Activated naive CD8-positive, alpha-beta T cell treated with anti-CD3 and anti-CD28 coated beads, Interleukin-2, amount 50 U/mL, for 24 hours (primary cell): ENCODE data around the gene RHOBTB1.
"Not testable (repeated sequence)": the region's sequence is repeated elsewhere in the genome, so short reads cannot be mapped to it uniquely, and the experiment has no call there.

Experiments used
- ATAC-seq: fragments of 150-1000 bp; cut with Tn5 transposase; one replicate; pipeline ENCODE4 v1.10.0; 2021
- DNase-seq: peaks from one replicate; pipeline ENCODE4 v3.0.0; 2021
- H3K27ac Mint-ChIP-seq: one replicate; pipeline ENCODE4 v1.8.0; 2021; ENCODE audit warnings: mild to moderate bottlenecking, mixed read lengths
- H3K27me3 Mint-ChIP-seq: one replicate; pipeline ENCODE4 v1.8.0; 2021; ENCODE audit warnings: mixed read lengths
- H3K36me3 Mint-ChIP-seq: one replicate; pipeline ENCODE4 v1.8.0; 2021; ENCODE audit warnings: low read depth, mixed read lengths
- H3K4me1 Mint-ChIP-seq: one replicate; pipeline ENCODE4 v1.8.0; 2021; ENCODE audit warnings: mixed read lengths
- H3K4me3 Mint-ChIP-seq: one replicate; pipeline ENCODE4 v1.8.0; 2021; ENCODE audit warnings: mild to moderate bottlenecking, moderate library complexity, mixed read lengths
- H3K9me3 Mint-ChIP-seq: one replicate; pipeline ENCODE4 v1.8.0; 2021; ENCODE audit warnings: mixed read lengths

Gene RHOBTB1

DNA sequence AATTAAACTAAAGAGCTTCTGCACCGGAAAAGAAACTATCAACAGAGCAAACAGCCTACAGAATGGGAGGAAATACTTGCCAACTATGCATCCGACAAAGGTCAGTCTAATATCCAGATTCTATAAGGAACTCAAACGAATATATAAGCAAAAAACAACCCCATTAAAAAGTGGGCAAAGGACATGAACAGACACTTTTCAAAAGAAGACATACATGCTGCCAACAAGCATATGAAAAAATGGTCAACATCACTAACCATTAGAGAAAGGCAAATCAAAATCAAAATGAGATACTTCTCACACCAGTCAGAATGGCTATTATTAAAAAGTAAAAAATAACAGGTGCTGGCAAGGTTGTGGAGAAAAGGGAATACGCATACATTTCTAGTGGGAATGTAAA is 111.8 kb downstream of the RHOBTB1 start:
- not testable (repeated sequence) for H3K9me3 Mint-ChIP-seq, DNase-seq, H3K36me3 Mint-ChIP-seq, H3K27me3 Mint-ChIP-seq, H3K27ac Mint-ChIP-seq, ATAC-seq, H3K4me3 Mint-ChIP-seq
- H3K4me1 Mint-ChIP-seq = peaks cover 11% of the 10 kb centered on the region

DNA sequence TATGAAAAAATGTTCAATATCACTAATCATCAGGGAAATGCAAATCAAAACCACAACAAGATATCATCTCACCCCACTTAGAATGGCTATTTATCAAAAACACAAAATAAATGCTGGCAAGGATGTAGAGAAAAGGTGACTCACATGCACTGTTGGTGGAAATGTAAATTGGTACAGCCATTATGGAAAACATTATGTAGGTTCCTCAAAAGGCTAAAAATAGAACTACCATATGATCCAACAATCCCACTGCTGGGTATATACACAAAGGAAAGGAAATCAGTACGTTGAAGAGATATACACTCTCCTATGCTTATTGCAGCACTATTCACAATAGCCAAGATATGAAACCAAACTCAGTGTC is 115.5 kb downstream of the RHOBTB1 start:
- Mint-ChIP-seq H3K4me1 (peaks cover 11% of the 10 kb centered on the region), H3K9me3 (no peaks in the 10 kb centered on the region), H3K27me3 (no peaks in the 10 kb centered on the region), H3K36me3 (no peaks in the 10 kb centered on the region), H3K27ac (no peak overlapping the region), H3K4me3 (no peak overlapping the region)
- ATAC-seq = peak; percentile 24
- no peak for DNase-seq

DNA sequence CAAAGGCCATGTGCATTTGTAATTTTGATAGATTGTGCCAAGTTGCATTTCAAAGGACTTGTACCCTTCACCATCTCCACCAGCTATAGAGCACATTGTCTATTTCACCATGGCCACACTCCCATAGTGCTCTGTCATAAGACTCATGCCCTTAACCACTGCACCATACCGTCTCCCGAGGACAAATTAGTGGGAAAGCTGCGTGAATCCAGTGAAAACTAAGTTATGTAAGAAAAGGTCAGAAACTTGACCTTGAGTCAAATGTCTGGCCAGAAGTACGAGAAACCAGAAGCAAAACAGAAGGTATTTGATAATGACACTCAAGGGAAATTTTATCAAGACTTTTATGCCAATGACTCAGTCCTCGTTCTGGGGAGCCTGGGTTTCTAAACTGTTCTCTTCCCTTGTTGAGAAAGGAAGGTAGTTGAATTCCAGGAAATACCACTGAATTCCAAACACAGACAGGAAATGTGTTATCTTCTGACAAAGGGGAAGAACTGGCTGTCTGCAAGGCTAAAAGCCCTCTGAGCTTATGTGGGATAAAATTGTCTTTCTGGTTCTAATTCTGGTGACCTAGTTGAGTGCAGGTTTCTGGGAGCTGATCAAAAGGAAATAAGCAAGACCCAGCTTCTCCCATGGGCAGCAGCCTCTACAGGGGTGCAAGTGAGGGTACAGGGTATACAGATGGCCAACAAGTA is 116.0 kb downstream of the RHOBTB1 start:
- H3K27ac Mint-ChIP-seq = no peak overlapping the region
- H3K4me3 Mint-ChIP-seq = no peak overlapping the region
- DNase-seq (no peak), ATAC-seq (peak; percentile 40)
- H3K4me1 Mint-ChIP-seq = peaks cover 11% of the 10 kb centered on the region
- no peaks in the 10 kb centered on the region for H3K9me3 Mint-ChIP-seq
- H3K36me3 Mint-ChIP-seq = no peaks in the 10 kb centered on the region
- H3K27me3 Mint-ChIP-seq = no peaks in the 10 kb centered on the region

DNA sequence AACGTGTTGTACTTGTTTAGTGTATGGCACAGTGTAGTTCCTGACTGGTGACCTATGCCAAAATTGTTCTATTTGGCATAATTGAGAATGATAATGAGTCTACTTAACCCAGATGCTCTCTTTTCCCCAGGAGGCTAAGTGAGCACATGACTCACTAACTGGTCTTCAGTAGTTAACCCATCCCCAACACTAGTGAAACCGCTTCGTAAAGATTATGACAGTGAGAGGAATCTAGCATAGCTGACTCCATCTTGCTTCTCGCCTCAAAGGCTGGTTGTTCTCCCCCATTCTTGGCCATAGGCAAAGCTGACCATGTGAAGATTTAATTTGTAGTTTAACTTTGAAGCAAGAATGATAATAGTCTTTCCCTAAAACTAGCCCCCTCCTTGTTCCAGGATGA is 118.5 kb downstream of the RHOBTB1 start:
- H3K27ac Mint-ChIP-seq = no peak overlapping the region
- DNase-seq (no peak), ATAC-seq (no peak)
- H3K4me3 Mint-ChIP-seq = no peak overlapping the region
- H3K4me1 Mint-ChIP-seq = peaks cover 11% of the 10 kb centered on the region
- no peaks in the 10 kb centered on the region for H3K9me3 Mint-ChIP-seq
- no peaks in the 10 kb centered on the region for H3K36me3 Mint-ChIP-seq
- no peaks in the 10 kb centered on the region for H3K27me3 Mint-ChIP-seq

DNA sequence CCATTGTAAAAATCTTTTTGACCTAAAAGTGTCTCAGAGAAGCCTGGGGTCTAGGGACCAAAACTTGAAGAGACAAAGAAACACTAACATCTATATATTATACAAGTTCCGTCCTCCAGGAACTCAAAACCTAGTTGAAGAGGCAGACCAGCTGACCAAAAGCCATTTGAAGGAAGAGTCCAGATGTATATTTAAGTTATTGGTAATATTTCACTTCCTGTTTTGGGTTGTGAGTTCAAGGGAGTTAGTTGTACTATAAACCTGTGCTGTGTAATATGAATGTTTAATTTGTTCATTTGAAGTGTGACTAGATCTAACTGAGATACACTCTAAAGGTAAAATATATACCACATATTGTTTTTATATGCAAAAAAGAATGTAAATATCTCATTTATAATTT is 120.7 kb downstream of the RHOBTB1 start:
- Mint-ChIP-seq H3K9me3 (no peaks in the 10 kb centered on the region), H3K4me1 (peaks cover 7% of the 10 kb centered on the region), H3K36me3 (no peaks in the 10 kb centered on the region), H3K4me3 (no peak overlapping the region), H3K27ac (no peak overlapping the region), H3K27me3 (no peaks in the 10 kb centered on the region)
- DNase-seq (no peak), ATAC-seq (no peak)

DNA sequence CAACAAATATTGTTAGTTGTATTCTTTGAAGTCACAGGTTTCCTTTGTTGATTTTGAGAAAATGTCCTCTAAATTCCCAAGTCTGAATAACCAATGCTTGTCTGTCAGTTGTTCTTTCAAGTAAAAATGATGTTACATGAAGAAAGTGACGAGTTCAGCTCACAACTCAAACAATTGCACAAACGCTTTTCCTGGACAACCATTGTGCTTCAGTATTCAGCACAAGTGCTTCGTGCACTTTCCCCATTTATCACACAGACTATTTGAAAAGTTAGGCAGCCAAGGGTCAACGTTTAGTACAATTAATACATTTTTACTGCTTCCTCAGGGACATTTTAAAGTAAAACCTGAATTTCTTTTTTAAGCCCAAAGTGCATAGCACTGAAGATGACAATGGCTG is 121.2 kb downstream of the RHOBTB1 start:
- H3K9me3 Mint-ChIP-seq = no peaks in the 10 kb centered on the region
- H3K36me3 Mint-ChIP-seq = no peaks in the 10 kb centered on the region
- H3K4me3 Mint-ChIP-seq = no peak overlapping the region
- H3K27me3 Mint-ChIP-seq = no peaks in the 10 kb centered on the region
- H3K4me1 Mint-ChIP-seq = peaks cover 2% of the 10 kb centered on the region
- no peak overlapping the region for H3K27ac Mint-ChIP-seq
- no peak for DNase-seq
- no peak for ATAC-seq

DNA sequence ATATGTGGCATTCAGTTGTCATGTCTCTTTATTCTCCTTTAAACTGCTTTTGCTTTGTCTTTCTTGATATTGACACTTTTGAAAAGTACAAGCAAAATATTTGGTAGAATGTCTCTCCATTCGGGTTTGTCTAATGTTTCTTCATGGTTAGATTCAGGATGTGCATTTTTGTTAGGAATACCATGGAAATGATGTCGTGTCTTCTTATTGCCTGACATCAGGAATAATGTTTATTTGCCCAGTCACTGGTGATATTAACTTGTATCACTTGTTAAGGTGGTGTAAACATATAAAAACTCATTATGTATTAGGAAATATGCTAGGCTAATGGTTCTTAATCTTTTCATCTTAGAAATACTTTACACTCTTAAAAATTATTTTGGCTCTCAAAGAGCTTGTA is 122.3 kb downstream of the RHOBTB1 start:
- H3K9me3 Mint-ChIP-seq = no peaks in the 10 kb centered on the region
- H3K36me3 Mint-ChIP-seq = no peaks in the 10 kb centered on the region
- no peak for DNase-seq
- no peak overlapping the region for H3K4me3 Mint-ChIP-seq
- ATAC-seq = no peak
- peaks cover 3% of the 10 kb centered on the region for H3K4me1 Mint-ChIP-seq
- no peak overlapping the region for H3K27ac Mint-ChIP-seq
- no peaks in the 10 kb centered on the region for H3K27me3 Mint-ChIP-seq

DNA sequence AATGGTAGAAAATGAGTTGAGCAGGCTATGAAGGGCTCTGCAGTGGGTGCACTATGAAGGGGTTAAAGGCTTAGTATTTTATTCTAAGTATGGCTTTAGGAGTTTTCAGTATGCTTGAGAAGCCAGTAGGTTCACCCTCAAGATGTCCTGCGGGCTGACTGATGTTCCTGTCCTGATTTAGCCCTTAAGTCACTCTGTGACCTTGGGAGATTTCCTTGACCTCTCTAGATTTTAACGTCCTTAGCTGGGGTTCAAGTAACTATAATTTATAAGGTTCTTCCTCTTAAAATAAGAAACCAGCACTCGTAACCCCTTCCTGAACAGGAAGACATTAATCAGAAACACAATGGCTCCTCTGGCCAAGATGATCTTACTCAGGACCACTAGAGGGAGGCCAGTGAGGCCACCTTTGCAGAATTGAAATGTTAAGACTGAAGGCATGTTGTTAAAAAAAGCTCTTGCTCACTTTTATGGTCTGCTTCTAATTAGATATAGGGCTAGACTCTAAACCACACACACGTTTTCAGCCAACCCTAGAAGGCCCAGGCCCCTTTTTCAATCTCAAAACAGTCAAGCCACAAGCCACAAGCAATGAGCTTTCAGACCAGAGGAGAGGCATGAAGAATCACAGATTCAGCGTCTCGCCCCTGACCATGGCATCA is 123.8 kb downstream of the RHOBTB1 start:
- no peak for DNase-seq
- peak; percentile 20 for ATAC-seq
- H3K4me1 Mint-ChIP-seq = peaks cover 3% of the 10 kb centered on the region
- no peaks in the 10 kb centered on the region for H3K9me3 Mint-ChIP-seq
- H3K4me3 Mint-ChIP-seq = no peak overlapping the region
- no peak overlapping the region for H3K27ac Mint-ChIP-seq
- no peaks in the 10 kb centered on the region for H3K36me3 Mint-ChIP-seq
- no peaks in the 10 kb centered on the region for H3K27me3 Mint-ChIP-seq
